OCI-LY1 (cell line): ENCODE measurements around the gene PLSCR2.

Experiments
- H2AFZ ChIP-seq: fragments of 200-600 bp; sonication (generic), shearing (Covaris generic); 2 replicates; pipeline ENCODE4 v1.6.0; 2014; ENCODE audit warnings: antibody characterized with exemption, mild to moderate bottlenecking, low read length
- H3F3A ChIP-seq: fragments of 200-600 bp; sonication (generic), shearing (Covaris generic); 2 replicates; pipeline ENCODE4 v1.6.0; 2014; ENCODE audit warnings: mild to moderate bottlenecking, antibody characterized with exemption, low read length, moderate library complexity; ENCODE audit not compliant: insufficient read depth
- H3K27ac ChIP-seq: fragments of 200-600 bp; sonication (generic); 2 replicates; pipeline ENCODE4 v1.5.1; 2014; ENCODE audit warnings: low read length, mixed run types, mild to moderate bottlenecking, low read depth; ENCODE audit not compliant: poor library complexity, severe bottlenecking
- H3K27me3 ChIP-seq: fragments of 200-600 bp; sonication (generic); 2 replicates; pipeline ENCODE4 v1.6.0; 2014; ENCODE audit warnings: antibody characterized with exemption, mild to moderate bottlenecking, low read length, moderate library complexity; ENCODE audit not compliant: insufficient read depth
- H3K36me3 ChIP-seq: fragments of 200-600 bp; sonication (generic); 2 replicates; pipeline ENCODE4 v1.6.1; 2014; ENCODE audit warnings: mild to moderate bottlenecking, antibody characterized with exemption, low read length, moderate library complexity, mixed read lengths; ENCODE audit not compliant: insufficient read depth
- H3K4me1 ChIP-seq: fragments of 200-600 bp; sonication (generic); 2 replicates; pipeline ENCODE4 v1.5.1; 2014; ENCODE audit warnings: mild to moderate bottlenecking, low read length, moderate library complexity; ENCODE audit not compliant: insufficient read depth, severe bottlenecking
- H3K4me2 ChIP-seq: fragments of 200-600 bp; sonication (generic), shearing (Covaris generic); 2 replicates; pipeline ENCODE4 v1.6.1; 2014; ENCODE audit warnings: low read length
- H3K4me3 ChIP-seq: fragments of 200-600 bp; sonication (generic); 2 replicates; pipeline ENCODE4 v1.5.1; 2014; ENCODE audit warnings: low read length, low read depth, mild to moderate bottlenecking, mixed read lengths; ENCODE audit not compliant: poor library complexity, severe bottlenecking
- H3K79me2 ChIP-seq: fragments of 200-600 bp; shearing (Covaris generic); 2 replicates; pipeline ENCODE4 v1.6.1; 2016; ENCODE audit warnings: mixed run types, low read length, mixed read lengths; ENCODE audit not compliant: insufficient read depth
- H3K9ac ChIP-seq: fragments of 200-600 bp; sonication (generic), shearing (Covaris generic); 2 replicates; pipeline ENCODE4 v1.6.1; 2014; ENCODE audit warnings: mild to moderate bottlenecking, low read length, mixed read lengths
- H3K9me2 ChIP-seq: fragments of 200-600 bp; sonication (generic), shearing (Covaris generic); 2 replicates; pipeline ENCODE4 v1.6.1; 2014; ENCODE audit warnings: low read depth, mild to moderate bottlenecking, low read length, mixed read lengths
- H3K9me3 ChIP-seq: fragments of 200-600 bp; shearing (Covaris generic); 2 replicates; pipeline ENCODE4 v1.6.1; 2014; ENCODE audit warnings: low read length, mixed read lengths
- H4K20me1 ChIP-seq: fragments of 200-600 bp; sonication (generic), shearing (Covaris generic); 2 replicates; pipeline ENCODE4 v1.6.0; 2016; ENCODE audit warnings: mild to moderate bottlenecking, low read length; ENCODE audit not compliant: insufficient read depth
- EZH2 ChIP-seq: fragments of 200-600 bp; sonication (generic), shearing (Covaris generic); IDR thresholded peaks from 2 replicates; pipeline ENCODE4 v1.8.0; 2017; ENCODE audit warnings: borderline replicate concordance, mixed run types, mild to moderate bottlenecking, antibody characterized with exemption, low read length, moderate library complexity, mixed read lengths
- TF ChIP-seq, protein P1 (sequence below): fragments of 200-600 bp; sonication (generic), shearing (Covaris generic); IDR thresholded peaks from 2 replicates; pipeline ENCODE4 v1.5.1; 2017; ENCODE audit warnings: mild to moderate bottlenecking, antibody characterized with exemption, low read length, moderate library complexity, mixed read lengths

PLSCR2 gene

DNA sequence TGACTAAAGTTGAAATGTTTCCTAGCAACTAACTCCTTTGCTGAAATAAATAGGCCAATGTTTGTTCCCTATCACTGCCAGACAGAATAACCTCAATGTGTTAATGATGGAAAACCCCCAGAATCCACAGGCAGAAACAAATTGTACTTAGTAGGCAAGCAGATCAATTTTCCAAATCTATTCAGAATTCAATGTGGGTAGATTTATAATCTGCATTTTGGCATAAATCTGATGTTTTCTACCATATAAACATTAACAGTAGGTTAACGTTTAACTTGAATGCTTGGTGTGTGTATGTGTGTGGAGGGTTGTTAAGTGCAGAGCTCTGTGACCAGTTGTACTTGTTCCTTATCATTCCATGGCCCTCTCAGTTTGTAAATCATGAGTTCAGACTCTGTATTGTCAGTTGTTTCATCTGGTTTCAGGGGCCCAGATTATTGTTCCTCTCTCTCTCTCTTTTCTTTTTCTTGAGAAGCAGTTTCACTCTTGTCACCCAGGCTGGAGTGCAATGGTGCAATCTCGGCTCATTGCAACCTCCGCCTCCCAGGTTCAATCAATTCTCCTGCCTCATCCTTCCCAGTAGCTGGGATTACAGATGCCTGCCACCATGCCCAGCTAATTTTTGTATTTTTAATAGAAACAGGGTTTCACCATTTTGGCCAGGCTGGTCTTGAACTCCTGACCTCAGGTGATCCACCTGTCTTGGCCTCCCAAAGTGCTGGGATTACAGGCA, 42.2 kb upstream of the PLSCR2 start:
- Histone ChIP-seq H3K27me3 (no peaks in the 10 kb centered on the region), H3K4me2 (no peak overlapping the region), H3F3A (no peaks in the 10 kb centered on the region), H3K4me3 (no peak overlapping the region), H3K4me1 (no peaks in the 10 kb centered on the region), H3K79me2 (no peaks in the 10 kb centered on the region), H3K36me3 (no peaks in the 10 kb centered on the region), H3K27ac (no peak overlapping the region), H4K20me1 (no peaks in the 10 kb centered on the region), H3K9me3 (no peaks in the 10 kb centered on the region), H3K9me2 (no peaks in the 10 kb centered on the region), H3K9ac (no peak overlapping the region), H2AFZ (no peak overlapping the region)
- TF ChIP-seq, protein P1, sequence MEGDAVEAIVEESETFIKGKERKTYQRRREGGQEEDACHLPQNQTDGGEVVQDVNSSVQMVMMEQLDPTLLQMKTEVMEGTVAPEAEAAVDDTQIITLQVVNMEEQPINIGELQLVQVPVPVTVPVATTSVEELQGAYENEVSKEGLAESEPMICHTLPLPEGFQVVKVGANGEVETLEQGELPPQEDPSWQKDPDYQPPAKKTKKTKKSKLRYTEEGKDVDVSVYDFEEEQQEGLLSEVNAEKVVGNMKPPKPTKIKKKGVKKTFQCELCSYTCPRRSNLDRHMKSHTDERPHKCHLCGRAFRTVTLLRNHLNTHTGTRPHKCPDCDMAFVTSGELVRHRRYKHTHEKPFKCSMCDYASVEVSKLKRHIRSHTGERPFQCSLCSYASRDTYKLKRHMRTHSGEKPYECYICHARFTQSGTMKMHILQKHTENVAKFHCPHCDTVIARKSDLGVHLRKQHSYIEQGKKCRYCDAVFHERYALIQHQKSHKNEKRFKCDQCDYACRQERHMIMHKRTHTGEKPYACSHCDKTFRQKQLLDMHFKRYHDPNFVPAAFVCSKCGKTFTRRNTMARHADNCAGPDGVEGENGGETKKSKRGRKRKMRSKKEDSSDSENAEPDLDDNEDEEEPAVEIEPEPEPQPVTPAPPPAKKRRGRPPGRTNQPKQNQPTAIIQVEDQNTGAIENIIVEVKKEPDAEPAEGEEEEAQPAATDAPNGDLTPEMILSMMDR, result no peak
- TF ChIP-seq EZH2, result no peak

DNA sequence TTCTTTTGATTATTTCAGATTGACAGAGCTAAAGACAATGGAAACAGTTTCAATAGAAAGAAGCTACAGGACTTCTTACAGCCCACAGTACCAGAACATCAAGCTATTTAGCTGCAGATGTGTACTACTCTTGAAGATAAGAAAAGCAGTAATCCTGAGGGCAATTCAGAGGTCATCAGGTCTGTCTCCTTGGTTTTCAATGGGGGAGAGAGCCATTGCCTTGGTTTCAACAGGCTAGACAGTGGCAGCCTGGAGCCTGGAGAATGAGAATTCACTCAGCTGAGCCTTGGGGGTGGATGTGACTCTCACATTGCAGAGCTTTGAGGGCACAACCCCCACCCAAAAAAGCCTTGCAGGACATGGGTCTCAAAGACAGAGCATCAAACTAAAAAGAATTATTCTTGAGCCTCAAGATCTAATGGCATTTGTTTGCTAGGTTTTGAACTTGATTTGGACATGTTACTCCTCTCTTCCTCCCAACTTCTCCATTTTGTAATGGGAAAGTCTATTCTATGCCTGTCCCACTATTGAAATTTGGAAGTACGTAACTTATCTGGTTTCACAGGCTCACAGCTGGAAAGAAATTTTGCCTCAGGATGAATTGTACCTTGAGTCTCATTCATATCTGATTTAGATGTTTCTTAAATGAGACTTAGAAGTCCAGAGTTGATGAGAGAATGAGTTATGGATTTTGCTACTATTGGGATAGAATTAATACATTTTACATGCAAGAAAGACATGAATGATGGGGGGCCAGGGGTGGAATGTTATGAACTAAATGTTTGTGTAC, 38.2 kb upstream of the PLSCR2 start:
- no peaks in the 10 kb centered on the region for H3K27me3 ChIP-seq
- H3K79me2 ChIP-seq, result no peaks in the 10 kb centered on the region
- H3K27ac ChIP-seq, result no peak overlapping the region
- no peak overlapping the region for H3K4me2 ChIP-seq
- H3K4me3 ChIP-seq, result no peak overlapping the region
- H3K9ac ChIP-seq, result no peak overlapping the region
- no peaks in the 10 kb centered on the region for H3K4me1 ChIP-seq
- no peaks in the 10 kb centered on the region for H3K36me3 ChIP-seq
- no peaks in the 10 kb centered on the region for H3F3A ChIP-seq
- H3K9me2 ChIP-seq, result no peaks in the 10 kb centered on the region
- H2AFZ ChIP-seq, result no peak overlapping the region
- H3K9me3 ChIP-seq, result no peaks in the 10 kb centered on the region
- H4K20me1 ChIP-seq, result no peaks in the 10 kb centered on the region
- TF ChIP-seq, protein P1, result no peak
- no peak for TF ChIP-seq EZH2

DNA sequence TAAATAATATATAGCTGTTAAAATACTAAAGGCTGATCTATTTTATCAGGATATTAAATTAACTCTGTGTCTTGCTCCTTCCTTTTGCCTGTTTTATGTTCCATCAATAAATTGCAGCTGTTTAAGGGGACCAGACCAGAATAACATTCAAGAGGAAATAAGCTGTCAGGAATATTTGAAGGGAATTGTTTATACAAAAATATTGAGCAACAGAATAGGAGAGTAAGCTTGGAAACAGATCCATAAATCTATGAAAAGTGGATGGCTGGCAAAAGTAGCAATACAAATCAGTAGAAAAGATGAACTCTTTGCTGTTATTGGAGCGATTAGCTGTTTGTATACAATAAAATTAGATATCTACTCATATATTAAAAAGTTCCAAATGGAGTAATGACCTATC, 36.2 kb upstream of the PLSCR2 start:
- Histone ChIP-seq H3K4me2 (no peak overlapping the region), H3K9me2 (no peaks in the 10 kb centered on the region), H3K79me2 (no peaks in the 10 kb centered on the region), H3K9ac (no peak overlapping the region), H3F3A (no peaks in the 10 kb centered on the region), H3K27ac (no peak overlapping the region), H2AFZ (no peak overlapping the region), H4K20me1 (no peaks in the 10 kb centered on the region), H3K9me3 (no peaks in the 10 kb centered on the region), H3K4me3 (no peak overlapping the region), H3K4me1 (no peaks in the 10 kb centered on the region), H3K27me3 (no peaks in the 10 kb centered on the region), H3K36me3 (no peaks in the 10 kb centered on the region)
- TF ChIP-seq, protein P1, result no peak
- no peak for TF ChIP-seq EZH2
